ENCODE data around the gene CTNNA1. TPM values are rescaled to one million over a fixed set of nuclear protein-coding genes. Genes with fewer than 3 reads are reported as not detected.

The CTNNA1 gene
- total RNA-seq, 1 donor from 2014 or later: 361 TPM

DNA sequence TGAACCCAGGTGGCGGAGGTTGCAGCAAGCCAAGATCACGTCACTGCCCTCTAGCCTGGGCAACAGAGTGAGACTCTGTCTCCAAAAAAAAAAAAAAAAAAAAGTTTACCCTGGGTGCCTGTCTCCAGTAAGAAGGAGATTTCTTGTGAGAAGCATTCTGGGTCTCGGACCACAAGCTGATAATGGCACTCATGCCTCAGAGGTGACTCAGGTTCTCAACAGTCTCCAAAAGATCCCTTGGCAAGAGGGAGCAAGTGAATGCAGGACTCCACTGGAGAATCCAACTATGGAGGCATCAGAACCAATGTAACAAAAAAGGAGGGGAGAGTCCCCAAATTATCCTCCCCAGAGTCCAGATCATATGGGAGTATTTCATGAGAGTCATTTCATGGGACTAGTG, 227.9 kb downstream of the CTNNA1 start:
- H3K27me3 ChIP-seq (ENCODE audit: low read depth): no peaks in the 10 kb centered on the region
- no peaks in the 10 kb centered on the region for H3K9me3 ChIP-seq
- H3K4me3 ChIP-seq: no peak overlapping the region
- H3K4me1 ChIP-seq: no peaks in the 10 kb centered on the region
- no peaks in the 10 kb centered on the region for H3K36me3 ChIP-seq
- intact Hi-C loops (cut with DNase I): no loop called here
- TF ChIP-seq, protein P1, sequence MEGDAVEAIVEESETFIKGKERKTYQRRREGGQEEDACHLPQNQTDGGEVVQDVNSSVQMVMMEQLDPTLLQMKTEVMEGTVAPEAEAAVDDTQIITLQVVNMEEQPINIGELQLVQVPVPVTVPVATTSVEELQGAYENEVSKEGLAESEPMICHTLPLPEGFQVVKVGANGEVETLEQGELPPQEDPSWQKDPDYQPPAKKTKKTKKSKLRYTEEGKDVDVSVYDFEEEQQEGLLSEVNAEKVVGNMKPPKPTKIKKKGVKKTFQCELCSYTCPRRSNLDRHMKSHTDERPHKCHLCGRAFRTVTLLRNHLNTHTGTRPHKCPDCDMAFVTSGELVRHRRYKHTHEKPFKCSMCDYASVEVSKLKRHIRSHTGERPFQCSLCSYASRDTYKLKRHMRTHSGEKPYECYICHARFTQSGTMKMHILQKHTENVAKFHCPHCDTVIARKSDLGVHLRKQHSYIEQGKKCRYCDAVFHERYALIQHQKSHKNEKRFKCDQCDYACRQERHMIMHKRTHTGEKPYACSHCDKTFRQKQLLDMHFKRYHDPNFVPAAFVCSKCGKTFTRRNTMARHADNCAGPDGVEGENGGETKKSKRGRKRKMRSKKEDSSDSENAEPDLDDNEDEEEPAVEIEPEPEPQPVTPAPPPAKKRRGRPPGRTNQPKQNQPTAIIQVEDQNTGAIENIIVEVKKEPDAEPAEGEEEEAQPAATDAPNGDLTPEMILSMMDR (IDR thresholded peaks at IDR 0.05): no peak
- no peak overlapping the region for H3K27ac ChIP-seq
- DNase-seq (no peak), ATAC-seq (no peak)

DNA sequence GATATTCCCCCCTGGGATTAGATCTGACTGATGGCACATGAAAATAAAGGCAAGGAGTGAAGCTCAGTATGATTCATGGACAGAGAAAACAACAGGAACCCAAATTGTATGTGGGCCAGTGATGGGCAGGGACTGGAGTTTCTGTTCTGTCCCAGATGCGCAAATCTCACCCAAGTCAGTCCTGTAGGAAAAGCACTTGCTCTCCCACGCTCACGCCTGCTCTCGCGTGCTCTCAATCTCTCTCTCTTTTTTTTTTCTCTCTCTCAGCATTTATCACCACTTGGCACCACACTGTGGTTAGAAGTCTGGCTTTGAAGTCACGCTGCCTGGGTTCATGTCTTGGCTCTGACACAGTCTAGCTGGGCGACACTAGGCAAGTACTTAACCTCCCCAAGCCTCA, 228.4 kb downstream of the CTNNA1 start:
- ATAC-seq (no peak), DNase-seq (no peak)
- H3K27me3 ChIP-seq (ENCODE audit: low read depth): no peaks in the 10 kb centered on the region
- no peaks in the 10 kb centered on the region for H3K4me1 ChIP-seq
- intact Hi-C loops (cut with DNase I): no loop called here
- H3K36me3 ChIP-seq: no peaks in the 10 kb centered on the region
- H3K9me3 ChIP-seq: no peaks in the 10 kb centered on the region
- no peak overlapping the region for H3K27ac ChIP-seq
- TF ChIP-seq, protein P1 (IDR thresholded peaks at IDR 0.05): no peak
- H3K4me3 ChIP-seq: no peak overlapping the region

DNA sequence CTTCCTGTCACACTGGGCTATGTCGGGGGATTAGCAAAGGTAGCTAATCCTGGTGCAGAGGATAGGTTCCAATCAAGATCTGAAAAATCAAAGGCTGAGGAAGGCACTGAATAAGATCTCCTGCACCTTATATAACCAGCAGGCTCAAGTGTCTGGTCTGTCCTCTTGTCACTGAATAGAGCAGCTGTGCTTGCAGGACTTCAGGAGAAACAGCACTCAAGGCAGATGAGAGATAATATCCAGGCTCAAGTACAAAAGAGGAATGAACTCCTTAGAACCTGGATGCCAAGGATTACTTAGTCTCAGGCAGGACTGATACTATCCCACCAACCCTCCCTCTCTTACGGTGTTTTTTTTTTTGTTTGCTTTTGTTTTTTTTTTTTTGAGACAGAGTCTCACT, 230.8 kb downstream of the CTNNA1 start:
- no peaks in the 10 kb centered on the region for H3K9me3 ChIP-seq

More for the DNA sequence above, 230.8 kb downstream of the CTNNA1 start:
- ATAC-seq: no peak
- intact Hi-C loops (cut with DNase I): no loop called here
- Histone ChIP-seq H3K4me3 (no peak overlapping the region), H3K4me1 (no peaks in the 10 kb centered on the region), H3K36me3 (no peaks in the 10 kb centered on the region), H3K27me3 (ENCODE audit: low read depth) (no peaks in the 10 kb centered on the region), H3K27ac (no peak overlapping the region)
- DNase-seq: no peak
- TF ChIP-seq, protein P1 (IDR thresholded peaks at IDR 0.05): no peak

Other genes with a start within 250 kb of the CTNNA1 start
- 90.7 TPM for gene ETF1, start 210.2 kb upstream of the CTNNA1 start, total RNA-seq
- gene HSPA9, start 178.0 kb upstream of the CTNNA1 start, total RNA-seq: 148 TPM
- gene LRRTM2, start 121.9 kb downstream of the CTNNA1 start, total RNA-seq: 0.30 TPM